WTC11 (cell line): ENCODE data around the gene SLC5A3. TPM values are rescaled to one million over a fixed set of nuclear protein-coding genes. Genes with fewer than 3 reads are reported as not detected.

Experiments
- ATAC-seq: fragments of 200-7000 bp; cut with Tn5 transposase; 2 replicates; pipeline ENCODE4 v1.10.0; 2021; ENCODE audit warnings: mild to moderate bottlenecking, moderate library complexity
- CTCF ChIA-PET: fragments of 300-600 bp; sonication (Branson Sonifier 250); formaldehyde crosslinking; loops from one replicate; lab custom pipeline; 2021; ENCODE audit warnings: antibody characterized with exemption; lab: Charles Lee
- POLR2A ChIA-PET: fragments of 350-600 bp; sonication (Branson Sonifier 250); formaldehyde crosslinking; loops from one replicate; lab custom pipeline; 2021; ENCODE audit warnings: antibody characterized with exemption; lab: Charles Lee
- DNase-seq: peaks from one replicate; pipeline ENCODE4 v3.0.0; 2021; ENCODE audit warnings: low spot score
- H3K27ac Mint-ChIP-seq: 2 replicates; pipeline ENCODE4 v1.8.0; 2021; ENCODE audit warnings: mixed read lengths
- H3K27me3 Mint-ChIP-seq: 2 replicates; pipeline ENCODE4 v1.8.0; 2021; ENCODE audit warnings: low read depth, mild to moderate bottlenecking, moderate library complexity, mixed read lengths
- H3K36me3 Mint-ChIP-seq: 2 replicates; pipeline ENCODE4 v1.8.0; 2021; ENCODE audit warnings: mixed read lengths
- H3K4me1 Mint-ChIP-seq: 2 replicates; pipeline ENCODE4 v1.8.0; 2022; ENCODE audit warnings: mixed read lengths
- H3K4me3 Mint-ChIP-seq: 2 replicates; pipeline ENCODE4 v1.8.0; 2021; ENCODE audit warnings: mild to moderate bottlenecking, moderate library complexity, mixed read lengths
- H3K9me3 Mint-ChIP-seq: 2 replicates; pipeline ENCODE4 v1.8.0; 2021; ENCODE audit warnings: mixed read lengths
- AFF4 ChIP-seq: sonication (generic); formaldehyde crosslinking; IDR thresholded peaks from 2 replicates; pipeline ENCODE4 v1.8.1; 2023; ENCODE audit warnings: mild to moderate bottlenecking, missing genetic modification reagents, borderline replicate concordance
- AR ChIP-seq: fragments of 250-450 bp; sonication (Bioruptor Pico); IDR thresholded peaks from 2 replicates; pipeline ENCODE4 v1.9.0; 2021; ENCODE audit warnings: mild to moderate bottlenecking
- ATF2 ChIP-seq: sonication (generic); formaldehyde crosslinking; IDR thresholded peaks from 2 replicates; pipeline ENCODE4 v1.8.1; 2022; ENCODE audit warnings: low read depth, missing genetic modification reagents, borderline replicate concordance
- CREB1 ChIP-seq: sonication (generic); formaldehyde crosslinking; IDR thresholded peaks from 2 replicates; pipeline ENCODE4 v1.8.0; 2023; ENCODE audit warnings: mild to moderate bottlenecking, missing genetic modification reagents
- CREM ChIP-seq: sonication (generic); formaldehyde crosslinking; IDR thresholded peaks from 2 replicates; pipeline ENCODE4 v1.8.1; 2022; ENCODE audit warnings: mild to moderate bottlenecking, missing genetic modification reagents, moderate library complexity
- ELF4 ChIP-seq: sonication (generic); formaldehyde crosslinking; IDR thresholded peaks from 2 replicates; pipeline ENCODE4 v1.8.1; 2022; ENCODE audit warnings: low read depth, mild to moderate bottlenecking, moderate library complexity, missing genetic modification reagents
- ETV6 ChIP-seq: sonication (generic); formaldehyde crosslinking; IDR thresholded peaks from 2 replicates; pipeline ENCODE4 v1.8.1; 2022; ENCODE audit warnings: mild to moderate bottlenecking, missing genetic modification reagents
- FOXJ3 ChIP-seq: sonication (generic); formaldehyde crosslinking; IDR thresholded peaks from 2 replicates; pipeline ENCODE4 v1.9.0; 2021; ENCODE audit warnings: missing genetic modification reagents, mild to moderate bottlenecking, borderline replicate concordance
- GTF2I ChIP-seq: fragments of 250-450 bp; sonication (Bioruptor Pico); conservative IDR thresholded peaks from 2 replicates; pipeline ENCODE4 v1.4.0; 2021; ENCODE audit warnings: mild to moderate bottlenecking
- NFYB ChIP-seq: sonication (generic); formaldehyde crosslinking; conservative IDR thresholded peaks from 2 replicates; pipeline ENCODE4 v1.8.0; 2022; ENCODE audit warnings: low read depth, missing genetic modification reagents
- PRRX2 ChIP-seq: fragments of 250-450 bp; sonication (Bioruptor Pico); IDR thresholded peaks from 2 replicates; pipeline ENCODE4 v1.8.0; 2021; ENCODE audit warnings: mild to moderate bottlenecking
- RORB ChIP-seq: fragments of 250-450 bp; sonication (Bioruptor Pico); IDR thresholded peaks from 2 replicates; pipeline ENCODE4 v1.9.0; 2021; ENCODE audit warnings: mild to moderate bottlenecking
- SMAD4 ChIP-seq: sonication (generic); formaldehyde crosslinking; IDR thresholded peaks from 2 replicates; pipeline ENCODE4 v1.8.0; 2022; ENCODE audit warnings: mild to moderate bottlenecking, missing genetic modification reagents
- TEAD1 ChIP-seq: sonication (generic); formaldehyde crosslinking; IDR thresholded peaks from 2 replicates; pipeline ENCODE4 v1.8.0; 2022; ENCODE audit warnings: mild to moderate bottlenecking, missing genetic modification reagents
- TEAD4 ChIP-seq: sonication (generic); formaldehyde crosslinking; IDR thresholded peaks from 2 replicates; pipeline ENCODE4 v1.8.0; 2022; ENCODE audit warnings: mild to moderate bottlenecking, missing genetic modification reagents
- ZBTB43 ChIP-seq: sonication (generic); formaldehyde crosslinking; IDR thresholded peaks from 2 replicates; pipeline ENCODE4 v1.8.1; 2023; ENCODE audit warnings: mild to moderate bottlenecking, missing genetic modification reagents
- ZNF232 ChIP-seq: sonication (generic); formaldehyde crosslinking; IDR thresholded peaks from 2 replicates; pipeline ENCODE4 v1.8.0; 2022; ENCODE audit warnings: mild to moderate bottlenecking, missing genetic modification reagents
- ZNF416 ChIP-seq: fragments of 250-450 bp; sonication (Bioruptor Pico); IDR thresholded peaks from 2 replicates; pipeline ENCODE4 v1.9.0; 2021; ENCODE audit warnings: mild to moderate bottlenecking, inconsistent platforms
- total RNA-seq: library from RNA; stranded (reverse); gene quantifications from 3 replicates; pipeline ENCODE4 v1.2.3, GENCODE V29; 2021

The SLC5A3 gene
- total RNA-seq, 1 experiment from 2014 or later: 14.8 TPM

GRCh38 chr21:34097442-34097841, 24.1 kb downstream of the SLC5A3 start:
- Mint-ChIP-seq H3K9me3 (no peaks in the 10 kb centered on the region), H3K27me3 (no peaks in the 10 kb centered on the region), H3K27ac (no peak overlapping the region), H3K4me1 (peaks cover 55% of the 10 kb centered on the region), H3K4me3 (no peak overlapping the region), H3K36me3 (peaks cover 28% of the 10 kb centered on the region)
- ChIA-PET CTCF (no interaction called here), POLR2A (no interaction called here)
- DNase-seq (no peak), ATAC-seq (no peak)
- TF ChIP-seq CREB1 (CRISPR knock-in tag) (no peak), CREM (CRISPR knock-in tag) (no peak), ZNF416 (CRISPR knock-in tag) (no peak), AFF4 (no peak)

- peaks cover 18% of the 10 kb centered on the region; the same call in 1 of the 2 replicates for H3K36me3 Mint-ChIP-seq
- ATAC-seq: no peak
- POLR2A ChIA-PET: interaction anchor here (0.7 kb wide), 1 partner anchor 24 kb away, joined by 3 read pairs; no protein-coding TSS in a partner anchor
Observed at GRCh38 chr21:34100337-34100736, 27.0 kb downstream of the SLC5A3 start.

GRCh38 chr21:34100790-34101189, 27.4 kb downstream of the SLC5A3 start:
- ATAC-seq (no peak), DNase-seq (no peak)
- Mint-ChIP-seq H3K36me3 (peaks cover 13% of the 10 kb centered on the region; the same call in 1 of the 2 replicates), H3K27ac (peak overlapping the region; percentile 9), H3K4me3 (no peak overlapping the region), H3K4me1 (peaks cover 54% of the 10 kb centered on the region), H3K27me3 (no peaks in the 10 kb centered on the region), H3K9me3 (no peaks in the 10 kb centered on the region)
- POLR2A ChIA-PET: interaction anchor here (0.7 kb wide), 1 partner anchor 24 kb away, joined by 3 read pairs; no protein-coding TSS in a partner anchor
- CTCF ChIA-PET: interaction anchor here (1.5 to 2.1 kb wide), 3 partner anchors 9 to 247 kb away, joined by 5 to 12 read pairs (median 7); no protein-coding TSS in a partner anchor
- TF ChIP-seq ETV6 (CRISPR knock-in tag) (no peak), NFYB (no peak), SMAD4 (no peak), ELF4 (no peak), ATF2 (CRISPR knock-in tag) (no peak), TEAD4 (CRISPR knock-in tag) (no peak), GTF2I (CRISPR knock-in tag) (no peak), ZNF416 (CRISPR knock-in tag) (no peak), RORB (CRISPR knock-in tag) (no peak), FOXJ3 (CRISPR knock-in tag) (no peak), TEAD1 (CRISPR knock-in tag) (no peak), ZNF232 (CRISPR knock-in tag) (no peak), CREM (CRISPR knock-in tag) (no peak)

More at GRCh38 chr21:34100337-34100736, 27.0 kb downstream of the SLC5A3 start:
- Mint-ChIP-seq H3K27me3 (no peaks in the 10 kb centered on the region), H3K4me3 (no peak overlapping the region), H3K9me3 (no peaks in the 10 kb centered on the region), H3K27ac (no peak overlapping the region), H3K4me1 (peaks cover 54% of the 10 kb centered on the region)
- no peak for DNase-seq
- no peak for TF ChIP-seq PRRX2 (CRISPR knock-in tag)
- TF ChIP-seq ZBTB43 (CRISPR knock-in tag): no peak
- TF ChIP-seq SMAD4: no peak
- no peak for TF ChIP-seq AR (CRISPR knock-in tag)
- TF ChIP-seq ZNF232 (CRISPR knock-in tag): 0 out of 2 replicates have a peak, but pooled peaks have one; percentile 31
- CTCF ChIA-PET: interaction anchor here (0.8 to 2.1 kb wide), 3 partner anchors 8 to 247 kb away, joined by 4 to 12 read pairs (median 5); no protein-coding TSS in a partner anchor
